ENCODE measurements around the gene BANK1.

BANK1 gene

DNA sequence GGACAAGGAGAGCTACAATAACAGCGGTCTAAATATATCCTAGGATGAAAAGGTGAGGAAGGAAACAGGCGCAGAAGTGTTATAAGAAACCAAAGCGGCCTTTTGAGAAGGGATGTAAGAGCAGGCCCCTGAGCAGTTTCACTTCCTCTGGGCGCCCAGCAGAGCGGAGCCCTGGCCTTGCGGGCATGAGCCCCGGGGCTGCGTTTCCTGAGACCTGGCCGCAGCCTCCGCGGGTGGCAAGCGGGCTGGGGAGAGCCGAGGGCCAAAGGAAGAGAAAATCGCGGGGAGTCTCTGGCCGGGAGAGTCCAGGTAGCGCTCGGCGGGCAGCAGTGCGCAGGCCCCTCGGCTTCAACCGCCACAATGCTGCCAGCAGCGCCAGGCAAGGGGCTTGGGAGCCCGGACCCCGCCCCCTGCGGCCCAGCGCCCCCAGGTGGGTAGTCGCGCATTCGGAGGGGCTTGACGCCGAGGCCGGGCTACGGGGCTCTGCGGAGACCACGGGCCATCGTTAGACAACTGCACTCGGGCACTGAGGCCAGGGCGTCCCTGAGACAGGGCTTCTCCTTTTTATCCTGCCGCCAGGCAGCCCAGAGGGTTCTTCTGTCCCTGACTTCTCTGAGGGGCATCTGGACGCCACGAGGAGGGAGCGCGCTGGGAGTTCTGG, at the start of gene BANK1:
BANK1 (plus strand) TSS at position 210 of the 661 bp plus-strand sequence; CDS start at position 361, 151 bp downstream.
- DNase-seq = peak; percentile 39 to 80

- DNase-seq = no peak
Observed at GRCh38 chr4:101753721-101754120, 36.8 kb upstream of the BANK1 start.

GRCh38 chr4:101756181-101756580, 34.3 kb upstream of the BANK1 start:
- DNase-seq = no peak

DNA sequence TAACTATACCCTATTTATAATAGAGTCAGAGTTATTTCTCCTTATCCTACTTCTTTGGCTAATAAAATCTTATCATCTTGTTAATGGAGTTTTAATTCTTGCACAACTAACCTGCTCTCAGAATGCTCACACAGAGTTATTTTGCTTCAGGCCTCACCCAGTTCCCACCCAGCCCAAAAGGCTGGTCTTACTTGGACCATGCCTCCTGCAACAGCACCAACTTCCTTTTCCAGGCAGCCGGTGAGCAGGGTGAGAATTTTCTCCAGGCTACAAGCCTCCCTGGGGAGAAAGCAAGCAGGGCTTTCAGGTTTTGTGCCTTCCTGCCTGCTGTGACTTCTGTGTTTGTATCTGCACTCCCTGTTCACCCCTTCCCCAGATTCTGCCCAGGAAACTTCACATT, 29.1 kb upstream of the BANK1 start:
- DNase-seq = no peak

DNA sequence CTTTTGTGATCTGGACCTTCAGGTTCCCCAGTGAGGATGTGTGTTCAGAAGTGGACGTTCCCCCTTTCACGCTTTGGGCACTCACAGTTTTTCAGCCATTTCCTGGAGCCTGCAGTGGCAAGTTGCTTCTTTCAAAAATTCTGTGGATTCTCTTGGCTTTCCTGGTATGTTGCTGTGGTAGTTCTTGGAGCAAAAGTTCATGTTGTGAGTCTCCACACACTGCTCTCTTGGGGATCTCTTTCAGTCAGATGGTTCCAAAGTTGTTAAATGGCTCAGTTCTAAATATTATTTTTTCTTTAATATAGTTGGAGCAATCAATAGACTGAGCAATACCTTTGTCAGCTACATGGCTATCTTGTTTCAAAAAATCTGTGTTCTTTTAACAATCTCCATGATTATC, 28.5 kb upstream of the BANK1 start:
- DNase-seq = no peak

DNA sequence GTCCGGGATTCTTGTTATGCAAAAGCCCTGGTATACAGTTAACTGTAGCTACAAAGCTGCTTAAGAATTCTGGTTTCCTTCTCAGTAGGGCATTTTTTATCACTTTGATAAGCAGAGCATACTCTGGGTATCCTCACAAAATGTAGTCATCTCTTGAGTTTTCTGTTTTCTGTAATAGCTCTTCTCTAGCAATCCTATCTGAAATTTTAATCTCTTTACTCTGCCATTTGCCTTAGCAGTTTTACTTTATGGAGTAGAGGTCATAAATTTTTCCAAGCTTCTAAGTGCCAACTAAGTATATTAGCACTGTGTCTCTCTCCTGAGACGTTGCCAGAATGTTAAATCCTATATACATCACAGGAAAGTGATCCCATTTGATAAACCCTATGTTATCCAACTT, 28.0 kb upstream of the BANK1 start:
- no peak for DNase-seq

GRCh38 chr4:101763576-101763975, 27.0 kb upstream of the BANK1 start:
- no peak for DNase-seq

GRCh38 chr4:101774807-101775206, 15.7 kb upstream of the BANK1 start:
- DNase-seq = no peak

DNA sequence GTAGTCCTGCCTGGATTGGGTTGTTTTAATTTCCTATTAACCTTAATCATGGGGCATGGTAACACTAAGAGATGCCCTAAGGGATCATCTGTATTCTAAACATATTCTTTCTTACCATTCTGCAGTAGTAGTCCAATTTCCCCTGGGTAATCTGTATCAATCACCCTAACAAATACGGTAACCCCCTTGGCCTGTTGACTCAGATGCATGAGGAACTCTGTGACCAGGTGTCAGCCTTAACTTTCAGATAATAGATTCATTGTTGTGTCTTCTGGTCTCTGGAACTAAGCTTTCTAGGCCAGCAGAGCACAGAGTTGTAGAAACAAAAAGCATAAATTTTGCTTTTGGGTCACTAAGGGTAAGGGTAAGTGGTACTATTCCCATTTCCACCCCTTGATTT, 13.1 kb upstream of the BANK1 start:
- DNase-seq = no peak

DNA sequence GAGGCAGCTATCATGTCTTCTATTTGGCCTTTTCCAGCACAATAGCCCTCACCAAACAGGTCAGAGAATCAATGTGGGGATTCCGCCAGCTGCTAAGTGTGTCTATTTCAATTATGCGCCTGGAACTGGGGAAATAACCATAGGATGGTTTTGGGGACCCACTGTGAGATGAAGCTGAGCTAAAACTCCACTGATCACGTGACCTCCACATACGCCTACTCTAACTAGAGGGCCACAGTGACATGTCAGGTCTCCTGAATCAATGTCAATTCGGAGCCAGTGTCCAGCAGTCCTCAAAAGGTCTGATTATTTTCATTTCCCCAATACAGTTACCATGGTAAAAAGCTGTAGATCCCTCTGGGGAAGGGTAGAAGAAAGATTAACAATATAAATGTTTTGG, 10.2 kb upstream of the BANK1 start:
- no peak for DNase-seq

DNA sequence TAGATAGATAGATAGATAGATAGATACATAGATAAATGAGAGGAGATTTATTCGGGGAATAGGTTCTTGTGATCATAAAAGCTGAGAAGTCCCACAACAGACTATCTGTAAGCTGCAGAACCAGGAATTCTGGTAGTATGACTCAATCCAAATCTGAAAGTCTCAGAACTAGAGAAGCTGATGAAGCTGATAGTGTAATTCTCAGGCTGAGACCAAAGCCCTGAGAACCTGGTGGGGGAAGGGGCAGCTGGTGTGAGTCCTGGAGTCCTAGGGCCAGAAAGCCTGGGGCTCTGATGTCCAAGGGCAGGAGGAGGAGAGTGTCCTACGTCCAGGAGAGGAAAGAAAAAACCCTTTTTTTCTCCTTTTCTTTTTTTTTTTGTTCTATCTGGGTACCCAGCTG, 8.0 kb upstream of the BANK1 start:
- DNase-seq = no peak

DNA sequence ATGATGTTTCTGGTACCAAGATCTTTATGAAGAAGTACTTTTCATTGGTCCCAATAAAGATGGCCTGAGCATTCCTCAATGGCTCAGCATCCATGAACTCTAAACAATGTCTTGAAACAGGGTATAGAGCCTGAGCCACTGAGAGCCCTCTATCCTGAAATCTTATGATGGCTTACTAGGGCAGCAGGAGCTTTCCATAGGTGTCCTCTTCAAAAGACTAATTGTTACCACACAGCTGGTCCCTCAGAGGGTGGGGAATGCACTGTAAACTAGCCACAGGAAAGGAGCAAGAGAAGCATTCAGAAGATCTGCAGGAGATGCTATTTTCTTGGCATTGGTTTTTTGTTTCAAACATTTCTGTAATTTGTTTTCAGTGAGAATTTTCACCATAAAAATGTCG, 5.6 kb upstream of the BANK1 start:
- no peak for DNase-seq

DNA sequence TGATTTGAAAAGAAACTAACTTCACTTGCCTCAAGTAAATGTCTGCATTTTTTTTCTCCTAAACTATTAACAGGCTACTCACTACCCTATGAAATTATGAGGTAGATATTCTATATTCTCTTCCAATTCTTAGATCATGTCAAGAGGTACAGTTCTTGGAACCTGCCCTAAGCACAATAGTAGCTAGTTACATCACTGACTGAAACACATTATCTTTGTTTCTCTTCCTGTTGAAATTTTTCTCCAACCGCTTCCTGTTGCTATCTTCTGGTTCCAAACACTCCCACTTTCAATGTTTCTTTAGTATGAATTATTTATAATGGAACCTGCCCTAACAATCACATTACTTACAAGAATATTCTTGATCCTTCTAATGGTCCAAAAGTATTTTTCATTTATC, 5.0 kb upstream of the BANK1 start:
- DNase-seq = no peak

DNA sequence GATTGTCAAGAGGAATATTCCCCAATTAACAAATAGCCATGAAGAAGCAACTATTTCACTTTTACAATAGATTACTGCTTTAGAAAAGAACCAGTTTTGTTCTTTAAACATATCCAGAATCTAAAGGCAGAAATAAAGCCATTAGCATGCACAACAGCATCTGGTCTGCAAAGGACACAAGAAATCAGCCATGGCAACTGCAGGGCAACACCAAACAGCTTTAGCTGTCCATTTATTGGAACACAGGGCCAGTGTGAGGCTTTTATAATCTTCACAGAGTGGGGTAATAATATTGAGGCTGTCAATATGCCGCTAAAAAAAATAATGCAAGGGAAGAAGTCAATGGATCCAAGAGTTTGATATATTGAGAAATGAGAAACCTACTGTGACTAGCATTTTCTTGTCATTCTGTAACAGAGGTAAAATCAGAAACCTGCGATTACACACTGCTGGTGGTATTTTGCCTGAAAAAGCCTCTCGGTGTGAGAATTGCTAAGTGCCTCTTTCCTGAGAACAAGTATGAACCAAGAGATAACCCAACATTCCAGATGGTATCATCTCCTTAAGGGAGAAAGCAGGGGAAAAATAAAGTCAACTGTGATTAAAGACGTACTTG, 2.7 kb upstream of the BANK1 start:
- no peak for DNase-seq

DNA sequence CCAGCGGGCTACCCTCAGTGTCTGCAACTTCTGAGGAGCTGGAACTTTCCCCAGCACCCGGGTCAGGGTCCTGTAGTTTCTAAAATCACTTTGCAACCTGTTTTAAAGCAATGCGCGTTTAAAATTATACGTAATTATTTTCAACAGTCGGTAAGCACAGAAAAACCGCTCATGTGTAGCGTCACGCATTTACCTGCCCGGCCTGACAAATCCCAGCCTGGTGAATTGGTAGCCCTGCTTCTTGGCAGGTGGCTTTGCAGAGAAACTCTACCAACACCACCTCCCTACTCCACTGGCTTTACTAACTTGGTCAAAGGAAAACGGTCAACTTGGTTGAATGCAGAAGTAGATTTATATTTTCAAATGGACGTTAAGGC, 640 bp downstream of the BANK1 start:
- DNase-seq = peak in 1 of 2 donors; percentile 17

DNA sequence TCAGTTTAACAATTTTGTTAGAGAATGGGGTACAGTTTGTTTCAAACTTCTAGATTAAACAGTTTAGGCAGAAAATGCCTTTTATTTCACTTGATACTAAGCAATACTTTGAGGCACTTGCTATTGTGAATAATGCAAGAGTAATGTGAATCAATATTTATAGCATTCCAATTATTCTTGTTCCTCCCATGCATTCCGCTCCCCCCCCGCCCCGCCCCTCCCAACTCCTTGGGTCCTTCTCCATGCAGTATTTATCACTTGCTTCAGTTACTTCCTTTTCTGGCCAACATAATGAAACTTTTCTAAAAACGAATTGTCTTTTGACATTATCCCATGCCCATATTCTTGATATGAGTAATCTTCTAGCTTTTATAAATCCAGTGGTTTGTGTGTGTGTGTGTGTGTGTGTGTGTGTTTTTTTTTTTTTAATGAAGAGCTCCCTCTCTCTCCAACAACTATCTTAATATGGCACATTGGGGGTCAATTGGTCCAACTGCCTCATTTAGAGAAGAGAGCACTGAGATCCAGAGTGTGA, 1.6 kb downstream of the BANK1 start:
- DNase-seq = no peak

GRCh38 chr4:101793397-101793796, 2.9 kb downstream of the BANK1 start:
- no peak for DNase-seq

DNA sequence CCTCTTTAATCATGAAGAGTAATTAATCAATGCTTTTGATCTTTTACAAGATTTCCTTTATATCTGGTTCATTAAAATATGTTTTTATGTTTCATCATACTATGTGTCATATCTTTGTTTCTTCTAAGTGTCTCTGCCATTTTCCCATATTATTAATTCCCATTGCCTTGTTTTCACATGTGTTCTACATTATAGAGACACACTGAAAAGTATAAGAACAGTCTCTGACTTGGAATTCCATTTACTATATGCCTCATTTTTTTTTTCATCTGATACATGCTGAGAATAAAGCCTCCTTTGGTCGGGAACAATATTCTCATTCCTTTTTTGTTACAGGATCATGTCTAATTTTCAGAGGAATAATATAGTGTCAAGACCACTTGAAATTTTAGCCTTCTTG, 4.3 kb downstream of the BANK1 start:
- DNase-seq = no peak

DNA sequence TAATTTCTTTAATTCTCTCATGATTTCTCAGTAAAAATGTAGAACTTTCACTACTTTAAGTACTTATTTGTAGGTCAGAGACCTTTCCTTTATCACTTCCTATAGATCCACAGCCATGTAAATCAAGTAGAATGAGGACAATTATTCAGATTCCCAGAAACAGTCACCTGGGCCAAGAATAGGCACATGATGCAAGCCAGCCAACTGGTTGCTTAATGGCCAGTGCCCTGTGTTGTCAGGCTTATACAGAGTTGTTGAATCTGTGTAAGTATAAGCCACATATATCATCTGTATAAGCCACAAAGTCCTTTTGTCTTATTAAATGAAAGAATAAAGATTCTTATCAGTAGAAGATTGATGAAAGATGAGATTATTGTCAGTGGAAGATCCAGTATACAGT, 5.2 kb downstream of the BANK1 start:
- no peak for DNase-seq

GRCh38 chr4:101801958-101802357, 11.4 kb downstream of the BANK1 start:
- peak in 1 of 2 donors; percentile 37 for DNase-seq

DNA sequence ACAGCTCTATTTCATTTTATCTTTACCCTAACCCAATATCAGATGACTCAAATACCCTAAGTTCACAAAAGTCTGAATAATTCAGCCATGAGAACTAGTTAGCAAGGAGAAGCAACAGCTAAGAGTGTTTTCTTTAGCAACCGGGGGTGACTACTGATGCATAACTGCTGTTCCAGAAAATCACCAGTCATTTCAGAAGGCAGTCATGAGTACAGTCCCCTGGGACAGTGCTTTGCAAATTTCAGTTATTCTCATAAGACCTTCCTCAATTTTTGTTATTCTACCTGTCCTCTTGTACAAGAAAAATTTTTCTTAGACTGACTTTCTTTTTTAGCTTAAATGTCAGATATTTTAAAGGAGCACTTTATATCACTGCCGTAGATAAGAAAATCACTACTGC, 16.4 kb downstream of the BANK1 start:
- peak in 1 of 2 donors; percentile 73 for DNase-seq

GRCh38 chr4:101807351-101807750, 16.8 kb downstream of the BANK1 start:
- no peak for DNase-seq

DNA sequence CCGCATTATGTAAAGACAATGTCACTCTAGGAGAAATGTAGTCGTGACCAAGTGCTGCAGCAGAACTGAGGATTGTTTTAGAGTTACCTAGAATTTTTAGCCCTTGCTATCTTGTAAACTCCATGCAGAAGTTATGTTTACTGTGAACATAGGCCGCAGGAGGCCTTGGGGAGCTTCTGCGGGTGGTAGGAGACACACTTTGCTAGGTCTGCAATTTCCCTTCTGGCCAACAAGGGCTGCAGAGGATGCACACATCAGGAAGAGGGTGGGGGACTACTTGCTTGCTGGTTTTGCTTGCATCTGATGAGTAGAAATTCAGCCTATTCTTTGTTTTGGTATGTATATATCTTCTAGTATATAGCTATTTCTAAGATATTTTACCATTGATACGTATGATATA, 23.1 kb downstream of the BANK1 start:
- DNase-seq = peak in 1 of 2 donors; percentile 59

DNA sequence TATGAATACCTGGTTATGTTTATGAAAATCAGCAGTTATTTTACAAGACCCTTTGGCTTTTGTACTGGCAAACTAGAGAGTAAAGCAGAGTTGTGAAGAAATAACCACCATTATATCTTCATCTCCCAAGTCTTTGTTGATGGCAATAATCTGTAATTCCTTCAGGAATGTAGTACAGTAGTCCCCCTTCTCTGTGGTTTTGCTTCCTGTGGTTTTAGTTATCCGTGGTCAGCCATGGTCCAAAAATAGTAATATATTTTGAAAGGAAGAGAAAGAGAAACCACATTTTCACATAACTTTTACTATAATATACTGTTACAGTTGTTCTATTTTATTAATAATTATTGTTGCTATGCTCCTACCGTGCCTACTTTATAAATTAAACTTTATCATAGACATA, 27.8 kb downstream of the BANK1 start:
- no peak for DNase-seq

DNA sequence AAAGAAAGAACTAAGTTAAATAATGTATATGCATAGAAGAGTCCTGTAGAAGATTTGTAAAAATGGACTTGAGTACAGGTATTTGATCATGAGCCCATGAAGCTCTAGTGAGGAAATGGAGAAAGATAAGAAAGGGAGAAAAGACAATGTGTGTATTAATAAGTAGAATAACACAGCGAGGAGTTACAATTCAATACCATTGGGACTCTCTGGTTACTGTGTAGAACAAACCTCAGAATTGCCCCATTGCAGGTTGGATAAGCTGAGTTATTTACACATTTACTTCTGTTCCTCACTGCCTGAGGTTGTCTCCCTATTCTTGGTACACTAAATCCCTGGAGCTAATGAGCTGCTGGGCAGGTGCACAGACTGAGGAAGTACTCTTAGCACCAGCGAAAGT, 33.3 kb downstream of the BANK1 start:
- no peak for DNase-seq
